ENCODE data around the gene GLB1L3. TPM values are rescaled to one million over a fixed set of nuclear protein-coding genes. Genes with fewer than 3 reads are reported as not detected.

The GLB1L3 gene
- total RNA-seq, 3 donors from 2014 or later = 1.0 to 1.6 TPM; not detected in 1

DNA sequence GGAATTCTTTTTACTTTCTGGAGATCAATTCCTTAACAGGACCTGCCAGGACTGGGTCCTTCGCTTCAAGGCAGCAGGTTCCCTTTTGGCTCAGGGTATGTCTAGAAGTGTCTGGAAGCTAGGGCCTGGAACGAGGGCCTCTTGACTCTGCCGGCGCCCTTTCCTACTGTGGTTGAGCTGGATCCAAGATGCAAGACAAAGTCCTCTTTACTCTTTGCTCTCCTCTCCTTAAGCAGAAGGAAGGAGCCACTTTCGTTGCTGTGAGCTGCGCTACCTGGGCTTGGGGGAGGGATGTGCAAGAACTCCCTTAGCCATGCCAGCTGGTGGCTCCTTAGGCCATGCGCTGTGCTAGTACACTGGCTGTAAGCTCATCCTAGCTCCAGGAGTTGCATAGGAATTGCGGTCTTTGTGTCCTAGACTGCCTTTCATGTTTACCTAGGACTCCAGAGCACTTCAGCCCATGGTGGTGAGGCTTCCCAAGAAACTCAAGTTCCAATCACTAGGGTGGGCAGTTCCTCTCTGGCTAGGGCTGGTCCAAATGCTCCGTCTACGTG lies 73.7 kb downstream of the GLB1L3 start:
- no peak for DNase-seq (ENCODE audit: low spot score in 2 of 2)

DNA sequence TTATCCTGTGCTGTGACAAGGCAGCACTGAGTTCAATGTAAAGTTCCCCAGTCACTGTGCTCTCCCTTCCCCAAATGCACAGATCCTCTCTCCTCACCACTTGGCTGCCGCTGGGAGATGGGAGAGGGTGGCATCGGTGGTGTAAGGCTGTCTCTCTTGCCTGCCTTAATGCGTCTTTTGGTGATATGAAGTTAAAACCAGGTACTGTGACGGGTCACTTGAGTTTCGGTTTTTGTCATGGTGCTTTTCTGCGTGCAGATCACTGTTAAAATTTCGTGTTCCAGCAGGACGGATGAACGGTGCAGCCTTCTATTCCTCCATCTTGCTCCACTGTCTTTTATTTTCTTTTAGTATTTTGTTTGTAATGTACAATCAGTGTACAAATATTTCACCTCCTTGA lies 74.2 kb downstream of the GLB1L3 start:
- Histone ChIP-seq H3K27me3 (no peaks in the 10 kb centered on the region), H3K4me1 (no peaks in the 10 kb centered on the region), H3K4me3 (no peak overlapping the region), H3K9me3 (no peaks in the 10 kb centered on the region), H3K27ac (no peak overlapping the region), H3K36me3 (no peaks in the 10 kb centered on the region)
- intact Hi-C loops (cut with DNase I; ENCODE audit: low total_unique reads) = no loop called here
- DNase-seq (ENCODE audit: low spot score in 2 of 2) = no peak
- no peak for TF ChIP-seq POLR2AphosphoS5 (IDR thresholded peaks at IDR 0.05)

More for the DNA sequence above, 73.7 kb downstream of the GLB1L3 start:
- Histone ChIP-seq H3K36me3 (no peaks in the 10 kb centered on the region), H3K4me3 (no peak overlapping the region), H3K4me1 (no peaks in the 10 kb centered on the region), H3K27me3 (no peaks in the 10 kb centered on the region), H3K9me3 (no peaks in the 10 kb centered on the region), H3K27ac (no peak overlapping the region)
- TF ChIP-seq, protein P1, sequence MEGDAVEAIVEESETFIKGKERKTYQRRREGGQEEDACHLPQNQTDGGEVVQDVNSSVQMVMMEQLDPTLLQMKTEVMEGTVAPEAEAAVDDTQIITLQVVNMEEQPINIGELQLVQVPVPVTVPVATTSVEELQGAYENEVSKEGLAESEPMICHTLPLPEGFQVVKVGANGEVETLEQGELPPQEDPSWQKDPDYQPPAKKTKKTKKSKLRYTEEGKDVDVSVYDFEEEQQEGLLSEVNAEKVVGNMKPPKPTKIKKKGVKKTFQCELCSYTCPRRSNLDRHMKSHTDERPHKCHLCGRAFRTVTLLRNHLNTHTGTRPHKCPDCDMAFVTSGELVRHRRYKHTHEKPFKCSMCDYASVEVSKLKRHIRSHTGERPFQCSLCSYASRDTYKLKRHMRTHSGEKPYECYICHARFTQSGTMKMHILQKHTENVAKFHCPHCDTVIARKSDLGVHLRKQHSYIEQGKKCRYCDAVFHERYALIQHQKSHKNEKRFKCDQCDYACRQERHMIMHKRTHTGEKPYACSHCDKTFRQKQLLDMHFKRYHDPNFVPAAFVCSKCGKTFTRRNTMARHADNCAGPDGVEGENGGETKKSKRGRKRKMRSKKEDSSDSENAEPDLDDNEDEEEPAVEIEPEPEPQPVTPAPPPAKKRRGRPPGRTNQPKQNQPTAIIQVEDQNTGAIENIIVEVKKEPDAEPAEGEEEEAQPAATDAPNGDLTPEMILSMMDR (IDR thresholded peaks at IDR 0.05) = no peak
- TF ChIP-seq POLR2AphosphoS5 (IDR thresholded peaks at IDR 0.05) (no peak), POLR2A (IDR thresholded peaks at IDR 0.05) (no peak)
- intact Hi-C loops (cut with DNase I; ENCODE audit: low total_unique reads) = no loop called here

DNA sequence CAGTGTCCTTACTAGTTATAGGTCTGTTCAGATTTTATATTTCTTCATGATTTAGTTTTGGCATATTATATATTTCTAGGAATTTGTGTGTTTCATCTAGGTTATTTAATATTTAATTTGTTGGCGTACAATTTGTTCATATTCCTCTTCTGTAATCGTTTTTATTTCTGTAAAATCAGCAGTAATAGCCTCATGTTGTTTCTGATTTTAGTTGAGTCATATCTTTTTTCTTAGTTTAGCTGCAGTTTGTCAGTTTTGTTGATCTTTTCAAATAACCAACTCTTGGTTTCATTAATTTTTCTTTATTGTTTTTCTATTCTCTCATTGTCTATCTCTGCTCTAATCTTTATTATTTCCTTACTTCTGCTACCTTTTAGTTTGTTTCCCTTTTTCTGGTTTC lies 75.9 kb downstream of the GLB1L3 start:
- H3K4me3 ChIP-seq = no peak overlapping the region
- no peaks in the 10 kb centered on the region for H3K9me3 ChIP-seq

DNA sequence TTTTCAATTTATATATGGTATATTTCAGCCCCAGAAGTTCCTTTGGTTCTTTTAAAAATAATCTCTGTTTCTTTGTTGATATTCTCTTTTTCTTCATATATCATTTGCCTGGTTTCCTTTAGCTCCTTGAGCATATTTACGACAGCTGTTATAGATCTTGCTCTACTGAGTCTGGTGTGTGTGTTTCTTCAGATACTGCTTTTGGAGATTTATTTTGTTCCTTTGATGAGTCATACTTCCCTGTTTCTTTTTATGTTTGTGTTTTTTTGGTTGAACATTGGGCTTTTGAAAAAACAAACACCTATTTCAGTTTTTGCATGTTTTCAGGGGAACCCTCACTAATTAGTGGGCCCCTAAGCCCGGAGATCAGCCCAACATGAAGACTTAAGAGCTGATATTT lies 79.0 kb downstream of the GLB1L3 start:
- TF ChIP-seq POLR2AphosphoS5 (IDR thresholded peaks at IDR 0.05) = no peak
- TF ChIP-seq, protein P1 (IDR thresholded peaks at IDR 0.05) = no peak
- no peak for TF ChIP-seq POLR2A (IDR thresholded peaks at IDR 0.05)
- intact Hi-C loops (cut with DNase I; ENCODE audit: low total_unique reads) = no loop called here
- Histone ChIP-seq H3K27ac (no peak overlapping the region), H3K4me3 (no peak overlapping the region), H3K27me3 (no peaks in the 10 kb centered on the region), H3K4me1 (no peaks in the 10 kb centered on the region), H3K9me3 (no peaks in the 10 kb centered on the region), H3K36me3 (no peaks in the 10 kb centered on the region)
- DNase-seq (ENCODE audit: low spot score in 2 of 2) = no peak

More for the DNA sequence above, 75.9 kb downstream of the GLB1L3 start:
- TF ChIP-seq POLR2A (IDR thresholded peaks at IDR 0.05) (no peak), POLR2AphosphoS5 (IDR thresholded peaks at IDR 0.05) (no peak)
- TF ChIP-seq, protein P1 (IDR thresholded peaks at IDR 0.05) = no peak
- Histone ChIP-seq H3K27ac (no peak overlapping the region), H3K27me3 (no peaks in the 10 kb centered on the region), H3K4me1 (no peaks in the 10 kb centered on the region), H3K36me3 (no peaks in the 10 kb centered on the region)
- intact Hi-C loops (cut with DNase I; ENCODE audit: low total_unique reads) = no loop called here
- no peak for DNase-seq (ENCODE audit: low spot score in 2 of 2)

DNA sequence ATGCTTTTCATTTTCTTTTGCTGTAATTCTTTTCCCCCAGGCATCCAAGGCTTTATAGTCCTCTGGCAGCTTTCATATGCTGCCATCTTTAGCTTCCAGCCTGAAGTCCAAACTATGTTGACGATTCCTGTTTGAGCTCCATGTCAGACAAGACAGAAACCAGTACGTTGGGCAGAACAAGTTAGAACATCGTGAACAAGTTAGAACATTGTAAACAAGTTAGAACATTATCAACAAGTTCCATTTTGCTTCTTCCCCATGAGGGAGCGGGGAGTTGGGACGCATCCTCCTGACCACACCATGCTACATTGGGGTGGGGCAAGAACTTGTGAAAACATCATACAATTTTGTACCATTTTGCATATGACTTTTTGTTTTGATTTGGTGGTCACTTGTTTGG lies 79.5 kb downstream of the GLB1L3 start:
- DNase-seq (ENCODE audit: low spot score in 2 of 2) = no peak
- intact Hi-C loops (cut with DNase I; ENCODE audit: low total_unique reads) = no loop called here

More for the DNA sequence above, 79.5 kb downstream of the GLB1L3 start:
- Histone ChIP-seq H3K4me1 (no peaks in the 10 kb centered on the region), H3K4me3 (no peak overlapping the region), H3K27me3 (no peaks in the 10 kb centered on the region), H3K36me3 (no peaks in the 10 kb centered on the region), H3K27ac (no peak overlapping the region), H3K9me3 (no peaks in the 10 kb centered on the region)
- no peak for TF ChIP-seq POLR2A (IDR thresholded peaks at IDR 0.05)
- TF ChIP-seq POLR2AphosphoS5 (IDR thresholded peaks at IDR 0.05) = no peak
- TF ChIP-seq, protein P1 (IDR thresholded peaks at IDR 0.05) = no peak

All from breast epithelium (tissue), 4 donors.